ENCODE measurements around the gene SLC22A4. TPM values are rescaled to one million over a fixed set of nuclear protein-coding genes. Genes with fewer than 3 reads are reported as not detected.

The SLC22A4 gene
- total RNA-seq, 4 donors from 2014 or later, result 0.25 to 1.1 (median 0.61) TPM

- TF ChIP-seq POLR2A (IDR thresholded peaks at IDR 0.05), result no peak
- TF ChIP-seq, protein P1, sequence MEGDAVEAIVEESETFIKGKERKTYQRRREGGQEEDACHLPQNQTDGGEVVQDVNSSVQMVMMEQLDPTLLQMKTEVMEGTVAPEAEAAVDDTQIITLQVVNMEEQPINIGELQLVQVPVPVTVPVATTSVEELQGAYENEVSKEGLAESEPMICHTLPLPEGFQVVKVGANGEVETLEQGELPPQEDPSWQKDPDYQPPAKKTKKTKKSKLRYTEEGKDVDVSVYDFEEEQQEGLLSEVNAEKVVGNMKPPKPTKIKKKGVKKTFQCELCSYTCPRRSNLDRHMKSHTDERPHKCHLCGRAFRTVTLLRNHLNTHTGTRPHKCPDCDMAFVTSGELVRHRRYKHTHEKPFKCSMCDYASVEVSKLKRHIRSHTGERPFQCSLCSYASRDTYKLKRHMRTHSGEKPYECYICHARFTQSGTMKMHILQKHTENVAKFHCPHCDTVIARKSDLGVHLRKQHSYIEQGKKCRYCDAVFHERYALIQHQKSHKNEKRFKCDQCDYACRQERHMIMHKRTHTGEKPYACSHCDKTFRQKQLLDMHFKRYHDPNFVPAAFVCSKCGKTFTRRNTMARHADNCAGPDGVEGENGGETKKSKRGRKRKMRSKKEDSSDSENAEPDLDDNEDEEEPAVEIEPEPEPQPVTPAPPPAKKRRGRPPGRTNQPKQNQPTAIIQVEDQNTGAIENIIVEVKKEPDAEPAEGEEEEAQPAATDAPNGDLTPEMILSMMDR (IDR thresholded peaks at IDR 0.05), result no peak
- no peak for TF ChIP-seq POLR2AphosphoS5 (IDR thresholded peaks at IDR 0.05)
- TF ChIP-seq EP300 (IDR thresholded peaks at IDR 0.05), result no peak
- no peaks in the 10 kb centered on the region for H3K9me3 ChIP-seq
- H3K27me3 ChIP-seq, result no peaks in the 10 kb centered on the region
- no CpG with 5 or more reads among the region's 3 CpGs for WGBS, 2 donors (ENCODE audit: low coverage in 1 of 2)
- peak overlapping the region in 3 of 4 donors; percentile 98 to 99 (median 98) for H3K27ac ChIP-seq
- H3K4me1 ChIP-seq, result peaks cover 0 to 76% (median 32%) of the 10 kb centered on the region in 3 donors
- peaks cover 0 to 82% of the 10 kb centered on the region in 2 donors for H3K36me3 ChIP-seq
- no peak overlapping the region for H3K4me3 ChIP-seq
- no peak for ATAC-seq
Measured at GRCh38 chr5:132269635-132270334, 24.4 kb upstream of the SLC22A4 start.

DNA sequence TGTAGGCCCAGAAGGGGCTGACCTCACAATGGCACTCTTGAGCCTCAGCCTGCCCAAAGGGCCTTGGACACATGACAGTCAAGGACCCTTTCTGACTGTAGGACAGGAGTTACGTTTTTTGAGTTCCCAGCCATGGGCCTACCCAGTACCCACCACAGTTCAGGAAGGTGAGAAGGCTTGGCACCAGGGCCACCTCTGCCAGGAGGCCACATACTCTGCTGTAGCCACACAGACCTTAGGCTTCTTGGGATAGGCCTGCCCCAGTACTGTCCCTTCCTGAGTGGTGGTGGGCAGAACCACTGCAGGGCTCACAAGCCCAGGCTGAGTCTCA, 23.9 kb upstream of the SLC22A4 start:
- Histone ChIP-seq H3K9me3 (no peaks in the 10 kb centered on the region), H3K36me3 (peaks cover 0 to 84% of the 10 kb centered on the region in 2 donors), H3K27me3 (no peaks in the 10 kb centered on the region), H3K27ac (peak overlapping the region in 3 of 4 donors; percentile 98 to 99 (median 98)), H3K4me3 (no peak overlapping the region), H3K4me1 (peaks cover 0 to 71% (median 27%) of the 10 kb centered on the region in 3 donors)
- TF ChIP-seq, protein P1 (IDR thresholded peaks at IDR 0.05), result no peak
- TF ChIP-seq POLR2A (IDR thresholded peaks at IDR 0.05), result no peak
- no peak for TF ChIP-seq EP300 (IDR thresholded peaks at IDR 0.05)
- no peak for TF ChIP-seq POLR2AphosphoS5 (IDR thresholded peaks at IDR 0.05)
- ATAC-seq, result no peak
- no CpG with 5 or more reads among the region's 1 CpG for WGBS, 2 donors (ENCODE audit: low coverage in 1 of 2)

GRCh38 chr5:132270706-132271105, 23.5 kb upstream of the SLC22A4 start:
- WGBS, 2 donors (ENCODE audit: low coverage in 1 of 2), result 80% methylated on average over 1 of the region's 6 CpGs; no CpG with 5 or more reads in 1 of the 2 donors
- H3K27ac ChIP-seq, result peak overlapping the region in 3 of 4 donors; percentile 98 to 99 (median 98)
- no peak for ATAC-seq
- peaks cover 0 to 84% of the 10 kb centered on the region in 2 donors for H3K36me3 ChIP-seq
- H3K9me3 ChIP-seq, result no peaks in the 10 kb centered on the region
- no peak for TF ChIP-seq POLR2AphosphoS5 (IDR thresholded peaks at IDR 0.05)
- TF ChIP-seq, protein P1 (IDR thresholded peaks at IDR 0.05), result no peak
- no peak for TF ChIP-seq POLR2A (IDR thresholded peaks at IDR 0.05)
- TF ChIP-seq EP300 (IDR thresholded peaks at IDR 0.05), result no peak
- H3K4me1 ChIP-seq, result peaks cover 0 to 67% (median 23%) of the 10 kb centered on the region in 3 donors
- H3K4me3 ChIP-seq, result no peak overlapping the region
- no peaks in the 10 kb centered on the region for H3K27me3 ChIP-seq

- H3K27ac ChIP-seq, result peak overlapping the region in 3 of 4 donors; percentile 98 to 99 (median 98)
Measured at GRCh38 chr5:132271251-132272246, 22.6 kb upstream of the SLC22A4 start.

More at GRCh38 chr5:132271251-132272246, 22.6 kb upstream of the SLC22A4 start:
- H3K9me3 ChIP-seq, result no peaks in the 10 kb centered on the region
- no peak overlapping the region for H3K4me3 ChIP-seq
- no peak for ATAC-seq
- 83 to 93% methylated on average over 3 to 25 of the region's 77 CpGs for WGBS, 2 donors (ENCODE audit: low coverage in 1 of 2)
- TF ChIP-seq POLR2AphosphoS5 (IDR thresholded peaks at IDR 0.05) (peak; percentile 7), EP300 (IDR thresholded peaks at IDR 0.05) (no peak)
- no peaks in the 10 kb centered on the region for H3K27me3 ChIP-seq
- peaks cover 0 to 77% of the 10 kb centered on the region in 2 donors for H3K36me3 ChIP-seq
- H3K4me1 ChIP-seq, result peaks cover 0 to 59% (median 14%) of the 10 kb centered on the region in 3 donors
